ENCODE data around the gene MROH9.

DNA sequence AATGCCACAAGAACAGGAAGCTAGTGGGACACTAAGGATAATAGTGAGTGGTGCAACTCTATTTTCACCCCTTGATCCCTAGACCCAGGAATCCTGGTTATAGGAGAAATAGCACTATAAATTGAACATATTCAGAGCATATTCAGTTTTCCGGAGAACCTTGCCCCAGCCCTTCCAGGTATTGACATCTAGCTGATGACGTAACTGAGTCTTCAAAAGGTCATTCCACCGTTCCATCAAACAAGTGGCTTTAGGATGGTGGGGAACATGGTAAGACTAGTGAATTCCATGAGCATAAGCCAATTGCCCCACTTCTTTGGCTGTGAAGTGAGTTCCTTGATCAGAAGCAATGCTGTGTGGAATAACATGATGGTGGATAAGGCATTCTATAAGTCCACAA is 2.9 kb downstream of the MROH9 start:
- TF ChIP-seq, protein P1, sequence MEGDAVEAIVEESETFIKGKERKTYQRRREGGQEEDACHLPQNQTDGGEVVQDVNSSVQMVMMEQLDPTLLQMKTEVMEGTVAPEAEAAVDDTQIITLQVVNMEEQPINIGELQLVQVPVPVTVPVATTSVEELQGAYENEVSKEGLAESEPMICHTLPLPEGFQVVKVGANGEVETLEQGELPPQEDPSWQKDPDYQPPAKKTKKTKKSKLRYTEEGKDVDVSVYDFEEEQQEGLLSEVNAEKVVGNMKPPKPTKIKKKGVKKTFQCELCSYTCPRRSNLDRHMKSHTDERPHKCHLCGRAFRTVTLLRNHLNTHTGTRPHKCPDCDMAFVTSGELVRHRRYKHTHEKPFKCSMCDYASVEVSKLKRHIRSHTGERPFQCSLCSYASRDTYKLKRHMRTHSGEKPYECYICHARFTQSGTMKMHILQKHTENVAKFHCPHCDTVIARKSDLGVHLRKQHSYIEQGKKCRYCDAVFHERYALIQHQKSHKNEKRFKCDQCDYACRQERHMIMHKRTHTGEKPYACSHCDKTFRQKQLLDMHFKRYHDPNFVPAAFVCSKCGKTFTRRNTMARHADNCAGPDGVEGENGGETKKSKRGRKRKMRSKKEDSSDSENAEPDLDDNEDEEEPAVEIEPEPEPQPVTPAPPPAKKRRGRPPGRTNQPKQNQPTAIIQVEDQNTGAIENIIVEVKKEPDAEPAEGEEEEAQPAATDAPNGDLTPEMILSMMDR (conservative IDR thresholded peaks at IDR 0.05; ENCODE audit: low read depth in 2 of 2) = no peak
- TF ChIP-seq, protein P2, sequence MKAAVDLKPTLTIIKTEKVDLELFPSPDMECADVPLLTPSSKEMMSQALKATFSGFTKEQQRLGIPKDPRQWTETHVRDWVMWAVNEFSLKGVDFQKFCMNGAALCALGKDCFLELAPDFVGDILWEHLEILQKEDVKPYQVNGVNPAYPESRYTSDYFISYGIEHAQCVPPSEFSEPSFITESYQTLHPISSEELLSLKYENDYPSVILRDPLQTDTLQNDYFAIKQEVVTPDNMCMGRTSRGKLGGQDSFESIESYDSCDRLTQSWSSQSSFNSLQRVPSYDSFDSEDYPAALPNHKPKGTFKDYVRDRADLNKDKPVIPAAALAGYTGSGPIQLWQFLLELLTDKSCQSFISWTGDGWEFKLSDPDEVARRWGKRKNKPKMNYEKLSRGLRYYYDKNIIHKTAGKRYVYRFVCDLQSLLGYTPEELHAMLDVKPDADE (IDR thresholded peaks at IDR 0.05) = no peak
- TF ChIP-seq EZH2phosphoT487 (IDR thresholded peaks at IDR 0.05; ENCODE audit: unreplicated experiment) (no peak), POLR2AphosphoS5 (IDR thresholded peaks at IDR 0.05; ENCODE audit: low read depth) (no peak), CREB1 (CRISPR knock-in tag; IDR thresholded peaks at IDR 0.05; ENCODE audit: low read depth) (no peak), EZH2 (IDR thresholded peaks at IDR 0.05; ENCODE audit: low read depth, unreplicated experiment) (no peak), STAT1 (IDR thresholded peaks at IDR 0.05; ENCODE audit: unreplicated experiment) (no peak)
- TF ChIP-seq, protein P3, sequence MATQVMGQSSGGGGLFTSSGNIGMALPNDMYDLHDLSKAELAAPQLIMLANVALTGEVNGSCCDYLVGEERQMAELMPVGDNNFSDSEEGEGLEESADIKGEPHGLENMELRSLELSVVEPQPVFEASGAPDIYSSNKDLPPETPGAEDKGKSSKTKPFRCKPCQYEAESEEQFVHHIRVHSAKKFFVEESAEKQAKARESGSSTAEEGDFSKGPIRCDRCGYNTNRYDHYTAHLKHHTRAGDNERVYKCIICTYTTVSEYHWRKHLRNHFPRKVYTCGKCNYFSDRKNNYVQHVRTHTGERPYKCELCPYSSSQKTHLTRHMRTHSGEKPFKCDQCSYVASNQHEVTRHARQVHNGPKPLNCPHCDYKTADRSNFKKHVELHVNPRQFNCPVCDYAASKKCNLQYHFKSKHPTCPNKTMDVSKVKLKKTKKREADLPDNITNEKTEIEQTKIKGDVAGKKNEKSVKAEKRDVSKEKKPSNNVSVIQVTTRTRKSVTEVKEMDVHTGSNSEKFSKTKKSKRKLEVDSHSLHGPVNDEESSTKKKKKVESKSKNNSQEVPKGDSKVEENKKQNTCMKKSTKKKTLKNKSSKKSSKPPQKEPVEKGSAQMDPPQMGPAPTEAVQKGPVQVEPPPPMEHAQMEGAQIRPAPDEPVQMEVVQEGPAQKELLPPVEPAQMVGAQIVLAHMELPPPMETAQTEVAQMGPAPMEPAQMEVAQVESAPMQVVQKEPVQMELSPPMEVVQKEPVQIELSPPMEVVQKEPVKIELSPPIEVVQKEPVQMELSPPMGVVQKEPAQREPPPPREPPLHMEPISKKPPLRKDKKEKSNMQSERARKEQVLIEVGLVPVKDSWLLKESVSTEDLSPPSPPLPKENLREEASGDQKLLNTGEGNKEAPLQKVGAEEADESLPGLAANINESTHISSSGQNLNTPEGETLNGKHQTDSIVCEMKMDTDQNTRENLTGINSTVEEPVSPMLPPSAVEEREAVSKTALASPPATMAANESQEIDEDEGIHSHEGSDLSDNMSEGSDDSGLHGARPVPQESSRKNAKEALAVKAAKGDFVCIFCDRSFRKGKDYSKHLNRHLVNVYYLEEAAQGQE (IDR thresholded peaks at IDR 0.05; ENCODE audit: unreplicated experiment) = no peak
- TF ChIP-seq, protein P4, sequence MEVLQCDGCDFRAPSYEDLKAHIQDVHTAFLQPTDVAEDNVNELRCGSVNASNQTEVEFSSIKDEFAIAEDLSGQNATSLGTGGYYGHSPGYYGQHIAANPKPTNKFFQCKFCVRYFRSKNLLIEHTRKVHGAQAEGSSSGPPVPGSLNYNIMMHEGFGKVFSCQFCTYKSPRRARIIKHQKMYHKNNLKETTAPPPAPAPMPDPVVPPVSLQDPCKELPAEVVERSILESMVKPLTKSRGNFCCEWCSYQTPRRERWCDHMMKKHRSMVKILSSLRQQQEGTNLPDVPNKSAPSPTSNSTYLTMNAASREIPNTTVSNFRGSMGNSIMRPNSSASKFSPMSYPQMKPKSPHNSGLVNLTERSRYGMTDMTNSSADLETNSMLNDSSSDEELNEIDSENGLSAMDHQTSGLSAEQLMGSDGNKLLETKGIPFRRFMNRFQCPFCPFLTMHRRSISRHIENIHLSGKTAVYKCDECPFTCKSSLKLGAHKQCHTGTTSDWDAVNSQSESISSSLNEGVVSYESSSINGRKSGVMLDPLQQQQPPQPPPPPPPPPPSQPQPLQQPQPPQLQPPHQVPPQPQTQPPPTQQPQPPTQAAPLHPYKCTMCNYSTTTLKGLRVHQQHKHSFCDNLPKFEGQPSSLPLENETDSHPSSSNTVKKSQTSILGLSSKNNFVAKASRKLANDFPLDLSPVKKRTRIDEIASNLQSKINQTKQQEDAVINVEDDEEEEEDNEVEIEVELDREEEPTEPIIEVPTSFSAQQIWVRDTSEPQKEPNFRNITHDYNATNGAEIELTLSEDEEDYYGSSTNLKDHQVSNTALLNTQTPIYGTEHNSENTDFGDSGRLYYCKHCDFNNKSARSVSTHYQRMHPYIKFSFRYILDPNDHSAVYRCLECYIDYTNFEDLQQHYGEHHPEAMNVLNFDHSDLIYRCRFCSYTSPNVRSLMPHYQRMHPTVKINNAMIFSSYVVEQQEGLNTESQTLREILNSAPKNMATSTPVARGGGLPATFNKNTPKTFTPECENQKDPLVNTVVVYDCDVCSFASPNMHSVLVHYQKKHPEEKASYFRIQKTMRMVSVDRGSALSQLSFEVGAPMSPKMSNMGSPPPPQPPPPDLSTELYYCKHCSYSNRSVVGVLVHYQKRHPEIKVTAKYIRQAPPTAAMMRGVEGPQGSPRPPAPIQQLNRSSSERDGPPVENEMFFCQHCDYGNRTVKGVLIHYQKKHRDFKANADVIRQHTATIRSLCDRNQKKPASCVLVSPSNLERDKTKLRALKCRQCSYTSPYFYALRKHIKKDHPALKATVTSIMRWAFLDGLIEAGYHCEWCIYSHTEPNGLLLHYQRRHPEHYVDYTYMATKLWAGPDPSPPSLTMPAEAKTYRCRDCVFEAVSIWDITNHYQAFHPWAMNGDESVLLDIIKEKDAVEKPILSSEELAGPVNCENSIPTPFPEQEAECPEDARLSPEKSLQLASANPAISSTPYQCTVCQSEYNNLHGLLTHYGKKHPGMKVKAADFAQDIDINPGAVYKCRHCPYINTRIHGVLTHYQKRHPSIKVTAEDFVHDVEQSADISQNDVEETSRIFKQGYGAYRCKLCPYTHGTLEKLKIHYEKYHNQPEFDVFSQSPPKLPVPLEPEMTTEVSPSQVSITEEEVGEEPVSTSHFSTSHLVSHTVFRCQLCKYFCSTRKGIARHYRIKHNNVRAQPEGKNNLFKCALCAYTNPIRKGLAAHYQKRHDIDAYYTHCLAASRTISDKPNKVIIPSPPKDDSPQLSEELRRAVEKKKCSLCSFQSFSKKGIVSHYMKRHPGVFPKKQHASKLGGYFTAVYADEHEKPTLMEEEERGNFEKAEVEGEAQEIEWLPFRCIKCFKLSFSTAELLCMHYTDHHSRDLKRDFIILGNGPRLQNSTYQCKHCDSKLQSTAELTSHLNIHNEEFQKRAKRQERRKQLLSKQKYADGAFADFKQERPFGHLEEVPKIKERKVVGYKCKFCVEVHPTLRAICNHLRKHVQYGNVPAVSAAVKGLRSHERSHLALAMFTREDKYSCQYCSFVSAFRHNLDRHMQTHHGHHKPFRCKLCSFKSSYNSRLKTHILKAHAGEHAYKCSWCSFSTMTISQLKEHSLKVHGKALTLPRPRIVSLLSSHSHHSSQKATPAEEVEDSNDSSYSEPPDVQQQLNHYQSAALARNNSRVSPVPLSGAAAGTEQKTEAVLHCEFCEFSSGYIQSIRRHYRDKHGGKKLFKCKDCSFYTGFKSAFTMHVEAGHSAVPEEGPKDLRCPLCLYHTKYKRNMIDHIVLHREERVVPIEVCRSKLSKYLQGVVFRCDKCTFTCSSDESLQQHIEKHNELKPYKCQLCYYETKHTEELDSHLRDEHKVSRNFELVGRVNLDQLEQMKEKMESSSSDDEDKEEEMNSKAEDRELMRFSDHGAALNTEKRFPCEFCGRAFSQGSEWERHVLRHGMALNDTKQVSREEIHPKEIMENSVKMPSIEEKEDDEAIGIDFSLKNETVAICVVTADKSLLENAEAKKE (CRISPR knock-in tag; IDR thresholded peaks at IDR 0.05) = no peak

All from GM23338 (cell line).